Measurements from ENCODE around the gene DTNB.

The DTNB gene

DNA sequence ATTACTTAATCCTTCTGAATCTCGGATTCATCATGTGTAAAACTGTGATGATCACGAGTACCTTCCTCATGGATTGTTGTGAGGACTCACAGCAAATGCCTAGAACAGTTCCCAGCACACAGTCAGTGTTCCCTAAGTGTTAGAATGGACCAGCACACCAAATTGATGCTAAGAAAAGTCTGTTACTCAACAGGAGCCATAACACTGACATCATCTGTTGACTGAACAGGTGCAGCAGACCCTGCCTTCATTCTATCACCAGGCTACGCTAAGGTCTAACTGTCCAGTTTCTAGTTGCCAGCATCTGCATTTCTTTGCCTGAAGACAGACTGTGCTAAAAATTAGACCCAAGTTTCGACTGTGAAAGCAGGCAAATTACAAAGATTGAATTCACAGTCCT lies 18.6 kb downstream of the DTNB start:
- TF ChIP-seq EZH2phosphoT487 (IDR thresholded peaks at IDR 0.05; ENCODE audit: low read depth) (no peak), CTCF (IDR thresholded peaks at IDR 0.05; ENCODE audit: low read depth, low read length) (no peak)
- Histone ChIP-seq H3K4me1 (ENCODE audit: low read length) (no peaks in the 10 kb centered on the region), H3K27ac (ENCODE audit: low read length) (no peak overlapping the region), H3K79me2 (ENCODE audit: low read length) (peaks cover 8% of the 10 kb centered on the region; the same call in 1 of the 2 replicates), H3K4me2 (ENCODE audit: low read length) (no peak overlapping the region), H3K27me3 (ENCODE audit: low read depth, low read length) (no peaks in the 10 kb centered on the region), H3K36me3 (replicated peaks; ENCODE audit: low read depth, low read length) (peaks cover 3% of the 10 kb centered on the region), H3K4me3 (ENCODE audit: low read length) (no peak overlapping the region), H2AFZ (ENCODE audit: low read depth, low read length) (no peak overlapping the region), H4K20me1 (ENCODE audit: insufficient read depth, low read length) (0 out of 2 replicates have a peak, but pooled peaks cover 16% of the 10 kb centered on the region), H3K9me3 (ENCODE audit: insufficient read depth, low read length) (no peaks in the 10 kb centered on the region), H3K9ac (ENCODE audit: low read length) (no peak overlapping the region)

DNA sequence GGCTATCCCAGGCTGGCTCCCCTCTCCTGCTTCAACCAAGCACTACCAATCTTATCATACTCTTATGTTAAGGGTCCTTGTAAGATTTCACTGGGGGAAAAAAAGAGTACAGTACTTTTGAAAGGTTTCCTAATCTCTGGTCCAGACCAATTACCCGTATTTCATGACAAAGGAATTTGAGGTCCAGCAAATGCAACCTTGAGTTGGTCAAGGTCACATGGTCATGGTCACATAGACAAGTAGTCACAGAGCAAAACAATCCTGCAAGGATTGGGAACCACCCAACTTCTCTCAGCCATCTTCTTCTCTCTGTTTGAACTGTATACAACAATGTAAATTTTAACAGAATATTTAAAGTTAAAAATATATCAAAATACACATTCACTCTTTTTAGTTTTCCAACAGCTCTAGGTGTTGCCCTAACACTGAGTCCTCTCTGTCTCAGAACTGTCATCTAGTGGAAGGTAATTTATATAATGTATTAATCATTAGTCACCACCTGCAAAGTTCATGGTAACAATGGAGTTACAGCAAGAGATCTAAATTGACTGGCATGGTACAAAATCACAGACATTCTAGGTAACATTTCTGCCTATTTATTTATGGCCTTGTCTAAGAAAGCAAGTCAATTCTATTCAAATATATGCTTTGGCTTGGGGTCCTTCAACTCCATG lies 21.5 kb downstream of the DTNB start:
- Histone ChIP-seq H3K27me3 (ENCODE audit: low read depth, low read length) (no peaks in the 10 kb centered on the region), H3K9me3 (ENCODE audit: insufficient read depth, low read length) (no peaks in the 10 kb centered on the region), H3K4me3 (ENCODE audit: low read length) (no peak overlapping the region), H3K36me3 (replicated peaks; ENCODE audit: low read depth, low read length) (peaks cover 3% of the 10 kb centered on the region), H4K20me1 (ENCODE audit: insufficient read depth, low read length) (0 out of 2 replicates have a peak, but pooled peaks cover 13% of the 10 kb centered on the region), H3K27ac (ENCODE audit: low read length) (no peak overlapping the region), H3K79me2 (ENCODE audit: low read length) (no peaks in the 10 kb centered on the region), H3K4me1 (ENCODE audit: low read length) (no peaks in the 10 kb centered on the region), H3K4me2 (ENCODE audit: low read length) (no peak overlapping the region), H3K9ac (ENCODE audit: low read length) (no peak overlapping the region), H2AFZ (ENCODE audit: low read depth, low read length) (no peak overlapping the region)
- no peak for TF ChIP-seq CTCF (IDR thresholded peaks at IDR 0.05; ENCODE audit: low read depth, low read length)
- no peak for TF ChIP-seq EZH2phosphoT487 (IDR thresholded peaks at IDR 0.05; ENCODE audit: low read depth)

DNA sequence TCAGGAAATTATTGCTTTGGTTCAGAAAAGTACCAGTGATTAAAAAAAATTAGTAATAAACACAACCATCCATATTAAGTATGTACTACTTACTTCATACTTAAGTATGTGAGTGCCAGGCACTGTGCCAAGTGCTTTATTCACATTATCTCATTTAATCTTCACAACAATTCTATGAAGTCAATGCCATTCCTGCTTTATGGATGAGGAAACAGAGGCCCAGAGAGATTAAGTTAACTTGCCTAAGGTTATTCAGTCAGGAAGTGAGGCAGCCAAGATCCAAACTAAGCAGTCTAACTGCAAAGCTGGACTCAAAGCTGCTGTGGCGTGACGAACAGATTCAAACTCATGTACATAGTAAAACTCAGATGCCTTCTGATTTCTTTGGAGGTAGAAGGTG lies 22.3 kb downstream of the DTNB start:
- no peak overlapping the region for H3K9ac ChIP-seq (ENCODE audit: low read length)
- no peaks in the 10 kb centered on the region for H3K27me3 ChIP-seq (ENCODE audit: low read depth, low read length)
- H4K20me1 ChIP-seq (ENCODE audit: insufficient read depth, low read length): 0 out of 2 replicates have a peak, but pooled peaks cover 13% of the 10 kb centered on the region
- H2AFZ ChIP-seq (ENCODE audit: low read depth, low read length): no peak overlapping the region
- H3K27ac ChIP-seq (ENCODE audit: low read length): no peak overlapping the region
- H3K4me2 ChIP-seq (ENCODE audit: low read length): no peak overlapping the region
- H3K9me3 ChIP-seq (ENCODE audit: insufficient read depth, low read length): no peaks in the 10 kb centered on the region
- no peaks in the 10 kb centered on the region for H3K4me1 ChIP-seq (ENCODE audit: low read length)
- H3K4me3 ChIP-seq (ENCODE audit: low read length): no peak overlapping the region
- TF ChIP-seq EZH2phosphoT487 (IDR thresholded peaks at IDR 0.05; ENCODE audit: low read depth): no peak
- TF ChIP-seq CTCF (IDR thresholded peaks at IDR 0.05; ENCODE audit: low read depth, low read length): no peak
- no peaks in the 10 kb centered on the region for H3K79me2 ChIP-seq (ENCODE audit: low read length)
- peaks cover 3% of the 10 kb centered on the region for H3K36me3 ChIP-seq (replicated peaks; ENCODE audit: low read depth, low read length)

GRCh38 chr2:25650256-25650655 lies 23.1 kb downstream of the DTNB start:
- H4K20me1 ChIP-seq (ENCODE audit: insufficient read depth, low read length): 0 out of 2 replicates have a peak, but pooled peaks cover 11% of the 10 kb centered on the region
- H3K9ac ChIP-seq (ENCODE audit: low read length): no peak overlapping the region
- H3K4me2 ChIP-seq (ENCODE audit: low read length): no peak overlapping the region
- H3K9me3 ChIP-seq (ENCODE audit: insufficient read depth, low read length): no peaks in the 10 kb centered on the region
- H3K27ac ChIP-seq (ENCODE audit: low read length): no peak overlapping the region
- peaks cover 3% of the 10 kb centered on the region for H3K36me3 ChIP-seq (replicated peaks; ENCODE audit: low read depth, low read length)
- no peaks in the 10 kb centered on the region for H3K27me3 ChIP-seq (ENCODE audit: low read depth, low read length)
- H3K79me2 ChIP-seq (ENCODE audit: low read length): no peaks in the 10 kb centered on the region
- no peak overlapping the region for H2AFZ ChIP-seq (ENCODE audit: low read depth, low read length)
- no peak overlapping the region for H3K4me3 ChIP-seq (ENCODE audit: low read length)
- no peak for TF ChIP-seq CTCF (IDR thresholded peaks at IDR 0.05; ENCODE audit: low read depth, low read length)
- no peak for TF ChIP-seq EZH2phosphoT487 (IDR thresholded peaks at IDR 0.05; ENCODE audit: low read depth)
- no peaks in the 10 kb centered on the region for H3K4me1 ChIP-seq (ENCODE audit: low read length)
